GM13977 (cell line): Measurements from ENCODE around the gene STARD13.

Experiments
- DNase-seq: peaks from one replicate; pipeline ENCODE4 v3.0.0; 2012; ENCODE audit warnings: low spot score
- in situ Hi-C: fragments of 300-500 bp; cut with MboI; formaldehyde crosslinking; loops from one replicate; pipeline ENCODE4 v1.12.0; 2022; ENCODE audit warnings: low sequenced_read_pairs, low pct_unique_long_range_greater_than_20kb, mixed read lengths, inconsistent platforms; ENCODE audit not compliant: unreplicated experiment
- TF ChIP-seq, protein P1 (sequence below): IDR thresholded peaks from 2 replicates; pipeline ENCODE4 v1.5.1; 2012; ENCODE audit warnings: mild to moderate bottlenecking, control low read depth; ENCODE audit not compliant: insufficient read depth; ENCODE audit errors: extremely low read depth, missing control alignments

Gene STARD13

DNA sequence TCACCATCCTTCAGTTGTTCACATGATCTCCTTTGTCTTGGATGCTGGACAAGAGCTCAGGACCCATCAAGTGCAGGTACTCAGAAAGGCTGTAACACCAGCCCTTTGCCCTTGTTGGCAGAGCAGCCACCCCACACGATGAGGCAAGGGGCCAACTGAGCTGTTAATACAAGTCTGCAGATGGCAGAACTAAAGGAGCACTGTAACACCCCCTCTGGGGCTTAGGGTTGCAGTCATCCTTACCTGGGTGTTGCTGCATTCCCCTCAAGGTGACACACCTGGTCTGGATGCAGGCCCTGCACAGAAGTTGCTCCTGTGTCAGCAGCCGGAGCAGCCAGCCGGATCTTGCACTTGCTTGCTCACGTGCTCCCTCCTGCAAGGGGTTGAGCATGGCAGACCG is 52.0 kb downstream of the STARD13 start:
- TF ChIP-seq, protein P1, sequence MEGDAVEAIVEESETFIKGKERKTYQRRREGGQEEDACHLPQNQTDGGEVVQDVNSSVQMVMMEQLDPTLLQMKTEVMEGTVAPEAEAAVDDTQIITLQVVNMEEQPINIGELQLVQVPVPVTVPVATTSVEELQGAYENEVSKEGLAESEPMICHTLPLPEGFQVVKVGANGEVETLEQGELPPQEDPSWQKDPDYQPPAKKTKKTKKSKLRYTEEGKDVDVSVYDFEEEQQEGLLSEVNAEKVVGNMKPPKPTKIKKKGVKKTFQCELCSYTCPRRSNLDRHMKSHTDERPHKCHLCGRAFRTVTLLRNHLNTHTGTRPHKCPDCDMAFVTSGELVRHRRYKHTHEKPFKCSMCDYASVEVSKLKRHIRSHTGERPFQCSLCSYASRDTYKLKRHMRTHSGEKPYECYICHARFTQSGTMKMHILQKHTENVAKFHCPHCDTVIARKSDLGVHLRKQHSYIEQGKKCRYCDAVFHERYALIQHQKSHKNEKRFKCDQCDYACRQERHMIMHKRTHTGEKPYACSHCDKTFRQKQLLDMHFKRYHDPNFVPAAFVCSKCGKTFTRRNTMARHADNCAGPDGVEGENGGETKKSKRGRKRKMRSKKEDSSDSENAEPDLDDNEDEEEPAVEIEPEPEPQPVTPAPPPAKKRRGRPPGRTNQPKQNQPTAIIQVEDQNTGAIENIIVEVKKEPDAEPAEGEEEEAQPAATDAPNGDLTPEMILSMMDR, result no peak
- no peak for DNase-seq
- in situ Hi-C loops, result no loop called here

DNA sequence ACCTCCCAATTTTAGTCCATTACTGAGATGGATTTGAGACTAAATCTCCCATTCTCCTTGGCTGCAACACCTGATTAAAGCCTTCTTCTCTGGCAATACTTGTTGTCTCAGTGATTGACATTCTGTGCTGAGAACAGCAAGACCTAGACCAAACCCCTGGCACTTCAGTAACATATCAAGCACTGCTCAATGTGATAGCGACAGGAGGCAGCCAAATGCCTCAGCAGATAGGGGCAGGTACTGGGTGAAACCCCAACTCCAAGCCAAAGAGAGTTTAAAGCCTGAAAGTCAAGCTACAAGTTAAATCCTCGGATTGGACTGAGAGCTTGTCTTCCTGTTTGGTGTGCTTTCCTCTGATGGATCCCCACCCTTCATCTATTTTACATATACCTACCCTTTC is 52.7 kb downstream of the STARD13 start:
- in situ Hi-C loops, result no loop called here
- TF ChIP-seq, protein P1, result no peak
- no peak for DNase-seq

DNA sequence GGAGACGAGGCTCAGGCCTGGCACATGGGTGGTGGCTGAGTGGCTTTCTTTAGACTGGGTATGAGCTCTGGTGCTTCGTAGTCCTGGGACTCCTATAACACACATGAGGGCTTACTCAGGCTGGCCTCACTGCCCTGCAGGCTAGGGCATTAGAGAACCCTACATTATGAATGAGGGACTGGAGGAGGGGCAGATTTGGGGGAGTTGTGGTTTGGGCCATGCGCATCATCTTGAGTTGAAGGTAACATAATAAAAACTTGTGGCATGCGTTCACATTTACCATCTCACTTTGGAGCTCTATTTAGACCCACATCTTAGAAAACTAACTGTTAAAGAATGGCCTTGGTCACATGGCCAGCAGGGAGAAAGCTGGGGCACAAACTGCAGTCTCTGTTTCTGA is 54.2 kb downstream of the STARD13 start:
- in situ Hi-C loops, result no loop called here

DNA sequence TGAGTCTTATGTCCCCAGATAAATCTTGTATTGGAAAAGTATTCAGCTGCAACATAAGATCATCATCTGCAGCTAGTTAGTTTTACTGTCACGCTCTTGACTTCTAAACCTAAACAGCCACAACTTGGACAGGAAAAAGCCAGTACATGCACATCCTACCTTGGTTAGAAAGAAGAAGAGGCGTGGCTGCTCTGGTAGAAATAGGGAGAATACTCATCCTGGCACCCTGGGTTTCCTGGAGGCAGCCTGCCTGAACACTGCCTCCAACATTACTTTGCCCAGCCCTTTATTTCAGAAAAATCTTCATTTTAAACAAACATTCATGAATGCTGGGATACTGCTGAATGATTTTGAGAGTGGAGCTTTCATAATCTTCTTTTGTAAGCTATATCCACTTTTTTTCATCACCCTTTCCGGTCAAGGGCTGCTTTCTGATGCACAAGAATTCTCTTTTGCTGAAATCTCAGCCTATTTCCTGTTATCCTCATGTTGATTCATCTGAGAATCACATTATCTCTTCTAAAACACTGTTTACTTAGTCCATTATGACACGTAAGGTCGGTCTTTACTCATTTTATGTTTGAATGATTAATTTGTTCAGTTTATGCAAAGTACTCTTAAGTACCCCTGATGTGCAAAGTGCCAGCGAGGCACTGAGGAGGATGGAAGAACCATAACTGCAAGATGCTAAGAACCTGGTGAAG is 55.2 kb downstream of the STARD13 start:
- TF ChIP-seq, protein P1, result no peak
- DNase-seq, result no peak
- in situ Hi-C loops, result no loop called here

More for the DNA sequence above, 54.2 kb downstream of the STARD13 start:
- no peak for DNase-seq
- TF ChIP-seq, protein P1, result no peak

DNA sequence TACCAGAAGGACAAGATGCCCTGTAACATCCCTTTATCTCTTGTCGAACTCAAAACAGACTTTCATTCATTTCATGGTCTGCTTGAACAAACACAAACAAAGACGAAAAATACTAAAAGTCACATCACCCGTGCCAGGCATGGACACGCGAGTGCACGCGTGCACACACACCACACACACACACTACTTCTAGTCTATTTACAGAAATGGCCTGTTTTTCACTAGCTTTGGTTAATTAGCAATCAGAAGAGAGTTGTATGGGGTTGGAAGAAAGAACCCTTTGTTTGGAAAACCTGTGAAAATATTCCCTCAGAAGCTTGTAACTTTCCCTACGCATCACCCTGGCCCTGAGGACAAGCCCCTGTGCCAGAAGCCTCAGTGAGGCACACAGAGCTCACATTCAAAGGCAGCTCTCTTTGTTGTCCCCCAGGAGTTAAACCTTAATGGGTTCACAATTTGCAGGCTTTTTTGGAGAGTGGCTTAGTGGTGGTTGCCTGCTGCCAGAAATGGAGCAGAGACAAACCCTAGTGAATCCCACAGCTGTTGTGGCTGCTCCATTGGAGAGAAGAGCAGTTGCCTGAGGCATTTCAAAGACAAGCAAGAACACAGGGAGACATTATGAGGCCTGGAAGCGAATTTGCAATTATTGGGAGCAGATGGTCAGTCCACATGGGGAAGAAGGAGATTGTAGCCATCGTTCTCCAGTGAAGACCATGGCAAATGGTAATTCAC is 55.9 kb downstream of the STARD13 start:
- DNase-seq, result no peak
- TF ChIP-seq, protein P1, result no peak
- in situ Hi-C loops, result no loop called here

DNA sequence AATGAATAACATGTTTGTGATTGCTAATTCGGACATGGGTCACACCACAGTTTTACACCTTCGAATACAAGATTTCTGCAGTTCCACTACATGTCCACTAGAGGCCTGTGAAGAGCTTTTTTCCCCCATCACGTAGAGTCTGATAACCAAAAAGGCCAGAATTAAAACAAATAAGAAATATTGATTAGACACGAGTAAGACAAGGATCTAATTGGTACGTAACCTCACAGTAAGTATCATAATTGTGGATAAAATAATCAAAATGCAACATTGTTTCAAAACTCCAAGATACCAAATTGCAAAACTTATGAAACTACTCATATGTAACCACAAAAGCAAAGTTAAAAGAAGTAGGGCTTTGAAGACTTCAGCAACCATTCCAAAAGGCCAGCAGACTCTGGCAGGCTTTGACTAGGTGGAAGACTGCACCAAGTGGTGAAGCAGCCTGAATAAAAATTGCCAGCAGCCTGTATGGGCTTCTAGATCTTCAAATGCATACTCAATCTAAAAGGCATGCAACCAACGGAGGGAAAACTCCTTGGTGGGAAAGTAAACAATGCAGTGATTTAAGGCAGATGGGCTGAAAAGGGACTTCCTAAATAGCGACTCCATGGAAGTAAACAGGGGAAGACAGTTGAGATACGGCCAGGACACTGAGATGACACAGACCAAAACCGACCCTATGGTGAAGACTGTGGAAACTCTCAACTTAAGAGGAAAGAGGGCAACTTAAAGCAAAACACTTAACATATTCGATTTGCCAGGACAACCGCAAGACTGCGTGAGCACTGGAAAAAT is 56.7 kb downstream of the STARD13 start:
- DNase-seq, result peak; percentile 57
- TF ChIP-seq, protein P1, result peak; percentile 82
- in situ Hi-C loops, result no loop called here
